CD4-positive, alpha-beta T cell treated with Interleukin-21 for 1 hour (primary cell): Measurements from ENCODE around the gene MPHOSPH8.
"Not testable (repeated sequence)": the region's sequence is repeated elsewhere in the genome, so short reads cannot be mapped to it uniquely, and the experiment has no call there.

Experiments
- DNase-seq: peaks from one replicate; pipeline ENCODE4 v3.0.0-alpha.2; 2020

Gene MPHOSPH8

GRCh38 chr13:19685034-19685433, 51.6 kb downstream of the MPHOSPH8 start:
- DNase-seq: no peak

GRCh38 chr13:19685437-19685836, 52.0 kb downstream of the MPHOSPH8 start:
- no peak for DNase-seq

- DNase-seq: not testable (repeated sequence)
Measured at GRCh38 chr13:19691447-19691846, 58.0 kb downstream of the MPHOSPH8 start.

- no peak for DNase-seq
Measured at GRCh38 chr13:19695428-19695827, 62.0 kb downstream of the MPHOSPH8 start.

- DNase-seq: no peak
Measured at GRCh38 chr13:19695829-19696228, 62.4 kb downstream of the MPHOSPH8 start.

- not testable (repeated sequence) for DNase-seq
Measured at GRCh38 chr13:19700963-19701362, 67.5 kb downstream of the MPHOSPH8 start.

GRCh38 chr13:19701619-19702018, 68.2 kb downstream of the MPHOSPH8 start:
- DNase-seq: not testable (repeated sequence)

GRCh38 chr13:19704256-19704655, 70.8 kb downstream of the MPHOSPH8 start:
- not testable (repeated sequence) for DNase-seq

GRCh38 chr13:19709039-19709438, 75.6 kb downstream of the MPHOSPH8 start:
- not testable (repeated sequence) for DNase-seq

GRCh38 chr13:19709782-19710181, 76.3 kb downstream of the MPHOSPH8 start:
- not testable (repeated sequence) for DNase-seq

GRCh38 chr13:19713186-19713965, 79.9 kb downstream of the MPHOSPH8 start:
- DNase-seq: no peak

GRCh38 chr13:19720039-19720438, 86.6 kb downstream of the MPHOSPH8 start:
- DNase-seq: no peak
